HG03342 (cell line): ENCODE results near the gene AKAP6.

Source experiments
- ATAC-seq: cut with Tn5 transposase; IDR thresholded peaks from one replicate; pipeline ENCODE4 v1.9.1; 2021; ENCODE audit warnings: mild to moderate bottlenecking, moderate library complexity; ENCODE audit not compliant: unreplicated experiment

AKAP6 gene

DNA sequence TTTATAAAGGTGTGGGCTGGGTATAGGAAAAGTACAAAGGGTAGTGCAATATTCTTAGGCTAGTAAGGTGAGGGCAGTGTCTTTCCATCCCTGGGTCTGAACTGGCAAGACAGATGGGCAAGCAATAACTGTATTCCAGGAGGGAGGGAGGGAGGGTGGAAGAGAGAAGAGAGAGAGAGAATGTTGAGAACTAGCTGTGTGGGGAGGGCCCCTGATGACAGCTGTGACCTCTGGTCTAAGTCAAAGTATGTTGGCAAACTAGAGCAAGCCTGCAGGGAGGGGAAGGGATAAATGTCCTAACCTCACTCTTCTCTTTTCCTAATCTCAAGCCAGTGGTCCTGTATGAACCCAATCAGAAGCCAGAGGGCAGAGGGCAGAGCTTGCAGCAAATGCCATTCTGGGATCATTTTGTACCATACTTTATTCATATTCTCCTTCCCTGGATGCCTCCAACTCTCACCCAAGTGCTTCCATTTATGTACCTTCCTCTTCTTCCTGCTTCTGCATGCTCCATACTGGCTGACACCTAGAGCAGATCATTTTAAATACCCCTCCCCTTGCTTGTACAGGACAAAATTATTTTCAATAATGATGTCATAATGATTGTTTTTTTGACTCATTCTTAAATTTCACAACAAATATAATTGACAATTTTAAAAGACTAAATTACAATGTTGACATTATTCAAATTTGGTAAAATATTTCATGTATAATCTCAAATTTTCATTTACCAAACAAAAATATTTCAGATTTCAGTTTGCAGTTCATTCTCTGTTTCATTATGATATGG is 75.9 kb downstream of the AKAP6 start:
- no peak for ATAC-seq

DNA sequence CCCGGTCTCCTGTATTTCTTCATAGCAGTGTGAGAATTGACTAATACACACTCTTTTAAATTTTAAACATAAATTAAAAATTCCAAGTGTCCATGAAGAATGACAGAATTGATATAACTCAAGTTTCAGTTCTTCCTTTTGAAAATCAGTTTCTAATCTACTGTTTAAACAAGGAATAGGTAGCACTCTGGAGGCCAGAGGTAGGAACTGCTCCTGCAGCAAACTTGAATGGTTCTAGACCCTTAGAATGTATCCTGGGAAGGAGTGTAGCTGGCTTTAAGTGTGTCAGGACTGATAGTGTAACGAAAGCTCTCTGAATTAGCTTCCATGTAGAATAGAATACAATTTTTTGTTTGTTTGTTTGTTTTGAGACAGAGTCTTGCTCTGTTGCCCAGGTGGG is 76.8 kb downstream of the AKAP6 start:
- no peak for ATAC-seq

GRCh38 chr14:32407130-32407529 is 78.0 kb downstream of the AKAP6 start:
- ATAC-seq: no peak

- ATAC-seq: no peak
These were observed 78.9 kb downstream of the AKAP6 start for GRCh38 chr14:32408018-32408417.

DNA sequence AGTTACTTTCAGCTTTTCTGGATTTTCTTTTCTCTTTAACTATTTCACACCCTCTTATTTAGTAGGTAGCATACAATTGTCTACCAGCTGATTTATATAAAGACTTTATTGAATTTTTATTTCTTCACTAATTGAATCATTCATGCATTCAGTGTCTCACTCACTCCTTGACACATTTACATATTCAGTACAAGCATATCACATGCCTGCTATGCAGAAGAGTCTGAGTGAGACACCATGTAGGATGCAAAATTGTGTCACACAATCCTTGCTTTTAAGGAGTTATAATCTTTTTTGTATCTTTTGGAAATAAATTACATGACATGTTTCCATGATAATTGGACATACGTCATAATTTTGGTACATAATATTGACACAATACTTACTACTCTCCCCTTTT is 83.0 kb downstream of the AKAP6 start:
- no peak for ATAC-seq

DNA sequence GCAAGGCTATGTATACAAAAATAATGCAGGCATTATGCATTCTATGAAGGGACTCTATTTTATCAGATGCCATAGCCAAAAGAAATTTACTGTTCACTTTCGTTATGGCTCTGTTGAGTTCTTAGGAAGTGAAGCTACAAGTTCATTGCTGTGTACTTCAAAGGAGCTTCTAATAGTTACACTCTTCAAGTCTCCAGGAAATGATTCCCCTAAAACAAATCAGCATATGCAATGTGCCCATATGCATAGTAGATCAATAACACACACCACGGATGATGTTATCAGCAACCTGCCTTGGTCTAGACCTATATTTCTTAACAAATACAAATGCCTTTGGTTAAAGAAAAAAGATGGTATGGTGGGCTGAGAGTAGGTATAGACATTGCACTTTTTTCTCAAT is 83.4 kb downstream of the AKAP6 start:
- ATAC-seq: no peak

GRCh38 chr14:32413967-32414640 is 85.0 kb downstream of the AKAP6 start:
- no peak for ATAC-seq

GRCh38 chr14:32414808-32415255 is 85.7 kb downstream of the AKAP6 start:
- no peak for ATAC-seq

DNA sequence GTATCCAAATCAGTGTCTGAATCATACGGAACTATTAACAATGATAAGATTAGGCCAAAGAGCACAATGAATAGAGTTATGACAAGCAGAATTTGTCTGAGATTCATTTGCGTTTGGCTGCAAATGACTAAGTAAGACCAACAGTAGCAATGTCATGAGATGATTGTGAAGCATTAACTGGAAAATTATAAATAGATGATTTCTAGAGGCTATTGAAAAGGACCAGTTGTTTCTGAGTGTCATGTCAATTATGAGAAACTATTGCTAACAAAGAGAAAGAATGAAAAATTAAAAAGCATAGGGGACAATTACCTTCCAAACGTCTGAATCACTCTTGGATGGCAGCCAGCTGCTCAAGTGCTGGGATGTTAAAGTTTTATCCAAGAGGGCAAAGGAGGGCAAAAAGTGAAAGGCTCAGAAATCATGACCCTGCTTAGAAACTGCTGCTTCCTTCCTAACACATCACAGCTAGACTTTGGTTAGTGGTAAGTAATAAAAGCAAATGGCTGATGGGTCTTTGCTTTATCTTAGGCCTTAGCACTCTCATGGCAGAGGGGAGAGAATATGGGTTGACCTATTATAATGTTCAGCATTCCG is 89.0 kb downstream of the AKAP6 start:
- no peak for ATAC-seq

GRCh38 chr14:32419429-32419828 is 90.3 kb downstream of the AKAP6 start:
- no peak for ATAC-seq

DNA sequence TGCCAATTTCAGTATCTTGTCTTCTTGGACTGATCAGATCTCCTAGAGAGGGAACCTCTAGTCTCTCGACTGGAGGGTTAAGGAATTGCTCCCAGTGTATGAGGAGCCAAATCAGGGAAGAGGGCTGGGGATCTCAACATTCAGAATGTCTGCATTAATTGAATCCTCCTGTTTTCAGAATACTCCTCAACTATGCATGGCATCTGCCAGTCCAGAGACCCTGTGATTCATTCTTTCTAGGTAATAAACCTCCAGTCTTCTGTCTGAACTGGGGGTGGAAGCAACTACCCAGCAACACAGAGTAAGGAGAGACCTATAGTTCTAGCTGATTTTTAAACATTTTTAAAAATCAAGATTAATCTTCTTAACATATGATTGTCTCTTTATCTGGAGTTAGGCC is 92.7 kb downstream of the AKAP6 start:
- no peak for ATAC-seq

- no peak for ATAC-seq
These were observed 93.3 kb downstream of the AKAP6 start for GRCh38 chr14:32422440-32422839.

- no peak for ATAC-seq
These were observed 96.9 kb downstream of the AKAP6 start for GRCh38 chr14:32426028-32426427.

DNA sequence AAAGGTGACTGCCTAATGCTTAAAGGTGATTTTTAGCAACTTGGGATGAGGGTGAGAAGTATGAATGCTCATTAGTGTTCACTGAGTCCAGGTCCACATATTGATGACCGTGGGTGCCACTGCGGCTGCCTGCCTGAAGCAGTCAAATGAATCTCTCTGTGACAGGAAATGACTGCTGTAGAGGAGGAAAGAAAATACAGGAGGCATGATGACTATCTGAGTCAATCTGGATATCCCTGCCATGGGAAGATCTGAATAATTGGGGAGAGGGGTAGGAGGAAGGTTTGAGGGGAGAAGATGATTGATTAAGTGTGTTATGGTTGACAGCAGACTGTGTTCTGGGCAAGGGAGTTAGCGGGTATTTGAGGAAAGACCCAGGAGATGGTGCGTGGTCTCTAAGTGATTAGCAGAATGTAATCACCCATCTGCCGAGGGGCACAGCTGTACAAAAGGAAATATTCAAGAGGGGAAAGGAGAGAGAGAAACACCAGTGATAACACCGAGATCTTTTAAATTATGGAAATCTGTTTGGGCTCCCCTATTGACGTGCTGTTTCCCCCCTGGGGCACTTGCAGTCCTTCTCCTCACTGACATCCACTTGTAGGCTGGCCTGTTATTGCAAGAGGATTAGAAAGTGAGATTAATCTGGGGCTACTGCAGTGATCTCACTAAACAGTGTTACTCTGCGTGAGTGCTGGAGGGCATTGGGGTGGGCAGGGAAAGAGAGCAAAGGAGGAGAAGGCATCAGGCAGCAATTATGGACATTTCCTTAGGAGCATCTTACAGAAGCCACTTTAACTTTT is 97.7 kb downstream of the AKAP6 start:
- no peak for ATAC-seq

GRCh38 chr14:32427726-32428528 is 98.8 kb downstream of the AKAP6 start:
- ATAC-seq: no peak

GRCh38 chr14:32428875-32429274 is 99.8 kb downstream of the AKAP6 start:
- no peak for ATAC-seq

DNA sequence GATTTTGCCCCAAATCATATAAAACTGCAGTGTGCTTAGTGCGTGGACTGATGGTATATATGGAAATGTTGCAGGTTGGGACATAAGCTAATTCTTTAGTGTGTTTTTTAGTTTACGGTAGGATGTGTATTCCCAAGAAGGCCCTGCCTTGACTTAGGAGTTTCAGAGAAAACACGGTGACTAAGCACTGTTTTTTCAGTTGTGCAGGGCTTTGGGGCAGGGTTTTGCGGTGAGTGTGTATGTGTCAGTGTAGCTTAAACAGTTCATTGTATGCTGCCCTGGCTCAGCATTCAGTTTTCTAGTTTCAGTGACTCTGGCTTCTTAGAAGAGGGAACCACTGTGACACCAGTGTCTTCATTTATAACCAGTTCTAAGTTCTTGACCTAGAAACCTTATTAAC is 101.2 kb downstream of the AKAP6 start:
- ATAC-seq: no peak

GRCh38 chr14:32432813-32433538 is 103.9 kb downstream of the AKAP6 start:
- ATAC-seq: no peak

DNA sequence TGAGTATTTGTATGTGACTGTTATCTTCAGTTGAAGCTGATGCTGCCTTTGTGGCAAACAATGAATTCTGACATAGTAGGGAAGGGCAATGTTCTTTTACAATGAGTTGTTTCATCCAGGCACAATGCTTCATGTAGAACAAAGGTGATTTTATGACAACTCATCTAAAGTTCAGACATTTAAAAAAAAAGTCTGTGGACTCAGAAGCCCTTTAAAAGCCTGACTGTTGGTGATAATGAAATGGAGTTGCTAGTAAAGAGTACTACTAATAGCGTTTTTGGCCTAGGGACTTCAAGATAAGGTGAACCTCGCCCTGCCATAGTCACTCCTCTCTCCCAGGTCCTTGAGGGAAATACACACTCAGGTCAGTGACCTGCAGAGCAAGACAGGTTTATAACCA is 105.1 kb downstream of the AKAP6 start:
- ATAC-seq: no peak

DNA sequence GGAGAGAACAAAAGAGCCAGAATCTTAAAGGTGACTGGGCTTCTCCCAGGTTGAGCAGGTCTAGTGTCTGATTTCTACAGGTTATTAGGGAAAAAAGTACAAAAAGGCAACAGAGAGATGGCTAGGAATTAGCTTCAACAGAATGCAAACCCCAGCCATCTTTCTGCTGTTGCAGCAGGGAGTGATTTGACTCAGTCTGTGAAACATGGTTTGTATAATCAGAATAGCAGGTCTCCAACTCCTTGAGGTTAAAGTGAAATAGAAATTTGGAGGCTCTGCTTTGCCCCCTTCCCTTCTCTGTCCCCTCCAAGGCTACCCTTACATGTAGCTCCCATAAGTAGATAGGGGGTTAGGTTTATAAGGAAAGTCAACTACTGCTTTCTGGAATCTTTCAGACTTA is 105.8 kb downstream of the AKAP6 start:
- no peak for ATAC-seq
